NT2/D1 (cell line): ENCODE measurements around the gene KDM4C.

Source experiments
- YY1 ChIP-seq: IDR thresholded peaks from 2 replicates; pipeline ENCODE4 v1.6.1; 2011; ENCODE audit not compliant: insufficient read length, insufficient read depth
- ZNF274 ChIP-seq: IDR thresholded peaks from 2 replicates; pipeline ENCODE4 v1.6.1; 2011; ENCODE audit warnings: mild to moderate bottlenecking, low read depth, low read length

DNA sequence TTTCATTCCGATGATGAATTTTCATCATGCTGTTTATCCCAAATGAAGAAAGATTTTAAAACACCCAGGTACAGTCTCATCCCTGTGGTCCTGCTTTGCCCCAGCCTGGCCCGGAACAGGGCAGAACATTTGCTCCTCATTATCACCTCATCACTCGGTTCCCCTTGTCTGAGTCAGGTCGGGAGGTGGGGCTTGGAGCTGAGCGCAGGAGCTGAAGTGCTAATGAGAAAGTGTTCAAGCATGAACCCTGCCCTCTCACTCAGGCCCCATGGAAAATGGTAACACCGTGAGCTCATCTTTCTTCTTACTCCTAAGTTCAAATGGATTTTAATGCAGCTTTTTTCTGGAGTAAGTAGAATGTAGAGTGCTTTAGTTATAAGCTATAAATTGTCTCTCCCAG, 466.2 kb downstream of the KDM4C start:
- TF ChIP-seq YY1 (no peak), ZNF274 (no peak)
